Measurements from ENCODE around the gene SPTY2D1.

GRCh38 chr11:18594999-18595749 is 39.0 kb downstream of the SPTY2D1 start:
- TF ChIP-seq CTCF (IDR thresholded peaks at IDR 0.05) = no peak
- no peak for TF ChIP-seq EZH2 (IDR thresholded peaks at IDR 0.05)
